Mesenchymal stem cell (in vitro differentiated cells and primary cell): ENCODE data around the gene RNF175.
A peak's percentile ranks its signal among the peaks of the same experiment; 100 is the strongest.

ENCODE experiments used
- DNase-seq: peaks from one replicate; pipeline ENCODE4 v3.0.0-alpha.2; 2013
- H2AFZ ChIP-seq: one replicate; pipeline ENCODE4 v1.6.1; 2013; ENCODE audit warnings: low read depth, mild to moderate bottlenecking, control low read depth, inconsistent platforms, low read length, moderate library complexity
- H2AK5ac ChIP-seq: 2 replicates; pipeline ENCODE4 v1.6.1; 2013; ENCODE audit warnings: low read length, moderate library complexity, mild to moderate bottlenecking, inconsistent platforms; ENCODE audit not compliant: severe bottlenecking
- H2BK120ac ChIP-seq: one replicate; pipeline ENCODE4 v1.6.1; 2013; ENCODE audit warnings: low read depth, mild to moderate bottlenecking, inconsistent platforms, low read length, moderate library complexity
- H2BK12ac ChIP-seq, 2 experiments: one replicate each; pipeline ENCODE4 v1.6.1; 2013; ENCODE audit warnings: inconsistent platforms in 2 of 2, low read length in 2 of 2, mild to moderate bottlenecking in 2 of 2, moderate library complexity in 2 of 2, control low read depth in 1 of 2
- H2BK15ac ChIP-seq: one replicate; pipeline ENCODE4 v1.6.1; 2013; ENCODE audit warnings: mild to moderate bottlenecking, low read depth, inconsistent platforms; ENCODE audit not compliant: poor library complexity, severe bottlenecking
- H2BK5ac ChIP-seq: 2 replicates; pipeline ENCODE4 v1.6.1; 2013; ENCODE audit warnings: low read depth, mild to moderate bottlenecking, low read length, control low read depth, inconsistent platforms; ENCODE audit not compliant: poor library complexity, severe bottlenecking
- H3K14ac ChIP-seq, 2 experiments: one replicate each; pipeline ENCODE4 v1.6.1; 2013; ENCODE audit warnings: inconsistent platforms in 2 of 2, low read length in 2 of 2, control low read depth in 1 of 2, mild to moderate bottlenecking in 1 of 2, moderate library complexity in 1 of 2
- H3K18ac ChIP-seq, 2 experiments: one replicate each; pipeline ENCODE4 v1.6.1; 2013; ENCODE audit warnings: inconsistent platforms in 2 of 2, low read length in 2 of 2, control low read depth in 1 of 2, low read depth in 1 of 2, mild to moderate bottlenecking in 1 of 2
- H3K23ac ChIP-seq, 2 experiments: one replicate each; pipeline ENCODE4 v1.6.1; 2013; ENCODE audit warnings: inconsistent platforms in 2 of 2, low read length in 2 of 2, mild to moderate bottlenecking in 2 of 2, moderate library complexity in 2 of 2, control low read depth in 1 of 2
- H3K27ac ChIP-seq: 2 replicates; pipeline ENCODE4 v1.5.1; 2013; ENCODE audit warnings: mild to moderate bottlenecking, moderate library complexity, low read length, control low read depth, inconsistent platforms; ENCODE audit not compliant: poor library complexity, severe bottlenecking
- H3K27me3 ChIP-seq, 2 experiments: 2 replicates each; pipeline versions ENCODE4 v1.6.1 to v1.7.0; 2013; ENCODE audit warnings: low read length in 2 of 2, mild to moderate bottlenecking in 2 of 2, moderate library complexity in 2 of 2, control low read depth in 1 of 2, inconsistent platforms in 1 of 2; ENCODE audit not compliant: control insufficient read depth in 1 of 2, insufficient read depth in 1 of 2
- H3K36me3 ChIP-seq, 2 experiments: 2 replicates each; pipeline versions ENCODE4 v1.6.1 to v1.7.0; 2013; ENCODE audit warnings: low read length in 2 of 2, control low read depth in 1 of 2, inconsistent platforms in 1 of 2, low read depth in 1 of 2, mild to moderate bottlenecking in 1 of 2; ENCODE audit not compliant: insufficient read depth in 2 of 2, control insufficient read depth in 1 of 2
- H3K4ac ChIP-seq, 2 experiments: one replicate each; pipeline ENCODE4 v1.6.1; 2013; ENCODE audit warnings: inconsistent platforms in 2 of 2, low read length in 2 of 2, mild to moderate bottlenecking in 2 of 2, moderate library complexity in 2 of 2, control low read depth in 1 of 2, low read depth in 1 of 2
- H3K4me1 ChIP-seq: 2 replicates; pipeline ENCODE4 v1.6.1; 2013; ENCODE audit warnings: low read depth, low read length, control low read depth; ENCODE audit not compliant: control insufficient read depth, insufficient read depth
- H3K4me2 ChIP-seq: 2 replicates; pipeline ENCODE4 v1.6.1; 2013; ENCODE audit warnings: low read length, mild to moderate bottlenecking, inconsistent platforms; ENCODE audit not compliant: poor library complexity, severe bottlenecking
- H3K4me3 ChIP-seq, 2 experiments: 2 replicates each; pipeline versions ENCODE4 v1.5.1 to v1.7.0; 2013; ENCODE audit warnings: low read length in 2 of 2, mild to moderate bottlenecking in 2 of 2, control low read depth in 1 of 2, low read depth in 1 of 2; ENCODE audit not compliant: insufficient read depth in 1 of 2
- H3K79me1 ChIP-seq: replicated peaks from 2 replicates; pipeline ENCODE4 v1.6.1; 2013; ENCODE audit warnings: mild to moderate bottlenecking, control low read depth, low read length, inconsistent platforms; ENCODE audit not compliant: poor library complexity, severe bottlenecking
- H3K9ac ChIP-seq: 2 replicates; pipeline ENCODE4 v1.7.0; 2013; ENCODE audit warnings: mild to moderate bottlenecking, low read length, moderate library complexity
- H3K9me3 ChIP-seq: 2 replicates; pipeline ENCODE4 v1.7.0; 2013; ENCODE audit warnings: mild to moderate bottlenecking, low read length; ENCODE audit not compliant: control insufficient read depth
- H4K8ac ChIP-seq: one replicate; pipeline ENCODE4 v1.6.1; 2013; ENCODE audit warnings: inconsistent platforms, mild to moderate bottlenecking, low read length, moderate library complexity
- H4K91ac ChIP-seq: one replicate; pipeline ENCODE4 v1.6.1; 2013; ENCODE audit warnings: mild to moderate bottlenecking, low read length, inconsistent platforms
- WGBS: methylation state at CpG from one replicate; pipeline ENCODE4 v1.1.7; 2013; ENCODE audit warnings: mixed read lengths; 5-methylcytosine and 5-hydroxymethylcytosine counted together

The RNF175 gene

GRCh38 chr4:153794006-153794405, 34.2 kb upstream of the RNF175 start:
- H4K8ac ChIP-seq = no peak overlapping the region
- no peak for DNase-seq
- no peaks in the 10 kb centered on the region for H3K9me3 ChIP-seq
- no peaks in the 10 kb centered on the region for H3K36me3 ChIP-seq
- H3K14ac ChIP-seq = no peak overlapping the region
- no peak overlapping the region for H2AFZ ChIP-seq
- no peak overlapping the region for H2BK15ac ChIP-seq
- no peak overlapping the region for H3K9ac ChIP-seq
- no peak overlapping the region for H2BK120ac ChIP-seq
- H2AK5ac ChIP-seq = no peak overlapping the region
- no peak overlapping the region for H4K91ac ChIP-seq
- no peak overlapping the region for H3K4ac ChIP-seq
- H3K79me1 ChIP-seq = no peaks in the 10 kb centered on the region
- H2BK12ac ChIP-seq = no peak overlapping the region
- H3K4me2 ChIP-seq = no peak overlapping the region
- 64% methylated on average over 4 of the region's 5 CpGs for WGBS
- H3K4me3 ChIP-seq = no peak overlapping the region
- H3K27me3 ChIP-seq = peaks cover 31 to 70% of the 10 kb centered on the region in 2 experiments
- no peak overlapping the region for H3K23ac ChIP-seq
- H3K27ac ChIP-seq = no peak overlapping the region
- H2BK5ac ChIP-seq = no peak overlapping the region
- no peak overlapping the region for H3K18ac ChIP-seq
- peaks cover 15% of the 10 kb centered on the region for H3K4me1 ChIP-seq

- Histone ChIP-seq H4K8ac (peak overlapping the region; percentile 2), H2BK15ac (peak overlapping the region; percentile 78), H2AK5ac (no peak overlapping the region), H3K4me1 (peaks cover 26% of the 10 kb centered on the region), H3K23ac (no peak overlapping the region), H2BK5ac (no peak overlapping the region), H4K91ac (peak overlapping the region; percentile 62), H3K18ac (peak overlapping the region; percentile 16 to 71), H3K27ac (no peak overlapping the region), H3K9me3 (no peaks in the 10 kb centered on the region), H3K9ac (peak overlapping the region; percentile 77), H2BK120ac (peak overlapping the region; percentile 84), H3K27me3 (peaks cover 44 to 74% of the 10 kb centered on the region in 2 experiments), H3K4ac (peak overlapping the region in 1 of 2 experiments; percentile 61), H3K4me3 (peak overlapping the region in 1 of 2 experiments; percentile 65), H2AFZ (peak overlapping the region; percentile 72), H3K14ac (peak overlapping the region in 1 of 2 experiments; percentile 44), H3K79me1 (no peaks in the 10 kb centered on the region), H2BK12ac (peak overlapping the region in 1 of 2 experiments; percentile 45), H3K4me2 (no peak overlapping the region), H3K36me3 (peaks cover 0 to 3% of the 10 kb centered on the region in 2 experiments)
- DNase-seq = no peak
- WGBS = 16% methylated on average over 39 of the region's 39 CpGs
Measured at GRCh38 chr4:153792618-153793247, 32.9 kb upstream of the RNF175 start.

GRCh38 chr4:153791746-153792617, 32.2 kb upstream of the RNF175 start:
- WGBS = 9% methylated on average over 34 of the region's 37 CpGs
- no peak overlapping the region for H3K4me2 ChIP-seq
- peak overlapping the region in 1 of 2 experiments; percentile 65 for H3K4me3 ChIP-seq
- peak overlapping the region; percentile 13 to 61 for H3K4ac ChIP-seq
- peaks cover 51 to 77% of the 10 kb centered on the region in 2 experiments for H3K27me3 ChIP-seq
- H2BK15ac ChIP-seq = no peak overlapping the region
- H2BK12ac ChIP-seq = peak overlapping the region in 1 of 2 experiments; percentile 69
- H3K9ac ChIP-seq = peak overlapping the region; percentile 77
- H2BK5ac ChIP-seq = no peak overlapping the region
- no peak overlapping the region for H3K14ac ChIP-seq
- H2AK5ac ChIP-seq = no peak overlapping the region
- no peaks in the 10 kb centered on the region for H3K79me1 ChIP-seq
- H3K9me3 ChIP-seq = no peaks in the 10 kb centered on the region
- H3K4me1 ChIP-seq = peaks cover 26% of the 10 kb centered on the region
- peak overlapping the region in 1 of 2 experiments; percentile 46 for H3K23ac ChIP-seq
- peak overlapping the region; percentile 84 for H2BK120ac ChIP-seq
- H4K8ac ChIP-seq = peak overlapping the region; percentile 43
- peak overlapping the region in 1 of 2 experiments; percentile 13 for H3K18ac ChIP-seq
- H4K91ac ChIP-seq = peak overlapping the region; percentile 35
- H3K27ac ChIP-seq = no peak overlapping the region
- DNase-seq = peak; percentile 82
- H3K36me3 ChIP-seq = peaks cover 0 to 3% of the 10 kb centered on the region in 2 experiments
- H2AFZ ChIP-seq = peak overlapping the region; percentile 6
